ENCODE measurements around the gene ASTL. TPM values are rescaled to one million over a fixed set of nuclear protein-coding genes. Genes with fewer than 3 reads are reported as not detected.

Gene ASTL
- total RNA-seq, 1 donor from 2014 or later = not detected

GRCh38 chr2:96109361-96109680 lies 29.0 kb downstream of the ASTL start:
- no peak for TF ChIP-seq CTCF (IDR thresholded peaks at IDR 0.05; ENCODE audit: insufficient read depth, low read length, poor library complexity, severe bottlenecking)
- Histone ChIP-seq H3K36me3 (ENCODE audit: control insufficient read depth, insufficient read depth, low read length) (no peaks in the 10 kb centered on the region), H3K27me3 (ENCODE audit: control insufficient read depth, insufficient read depth, low read length) (peaks cover 14% of the 10 kb centered on the region), H3K4me3 (ENCODE audit: low read depth, low read length) (no peak overlapping the region)
- no peak for DNase-seq (ENCODE audit: low read depth)

GRCh38 chr2:96108541-96109360 lies 29.6 kb downstream of the ASTL start:
- peaks cover 14% of the 10 kb centered on the region for H3K27me3 ChIP-seq (ENCODE audit: control insufficient read depth, insufficient read depth, low read length)
- H3K36me3 ChIP-seq (ENCODE audit: control insufficient read depth, insufficient read depth, low read length) = no peaks in the 10 kb centered on the region
- no peak for TF ChIP-seq CTCF (IDR thresholded peaks at IDR 0.05; ENCODE audit: insufficient read depth, low read length, poor library complexity, severe bottlenecking)
- no peak for DNase-seq (ENCODE audit: low read depth)
- no peak overlapping the region for H3K4me3 ChIP-seq (ENCODE audit: low read depth, low read length)

- no peak overlapping the region for H3K4me3 ChIP-seq (ENCODE audit: low read depth, low read length)
- peaks cover 14% of the 10 kb centered on the region for H3K27me3 ChIP-seq (ENCODE audit: control insufficient read depth, insufficient read depth, low read length)
- no peak for DNase-seq (ENCODE audit: low read depth)
- TF ChIP-seq CTCF (IDR thresholded peaks at IDR 0.05; ENCODE audit: insufficient read depth, low read length, poor library complexity, severe bottlenecking) = no peak
- H3K36me3 ChIP-seq (ENCODE audit: control insufficient read depth, insufficient read depth, low read length) = no peaks in the 10 kb centered on the region
Measured at GRCh38 chr2:96108151-96108540, 30.2 kb downstream of the ASTL start.

- peaks cover 14% of the 10 kb centered on the region for H3K27me3 ChIP-seq (ENCODE audit: control insufficient read depth, insufficient read depth, low read length)
- H3K36me3 ChIP-seq (ENCODE audit: control insufficient read depth, insufficient read depth, low read length) = no peaks in the 10 kb centered on the region
- H3K4me3 ChIP-seq (ENCODE audit: low read depth, low read length) = no peak overlapping the region
- DNase-seq (ENCODE audit: low read depth) = no peak
- TF ChIP-seq CTCF (IDR thresholded peaks at IDR 0.05; ENCODE audit: insufficient read depth, low read length, poor library complexity, severe bottlenecking) = no peak
Measured at GRCh38 chr2:96107708-96108065, 30.6 kb downstream of the ASTL start.

- peaks cover 14% of the 10 kb centered on the region for H3K27me3 ChIP-seq (ENCODE audit: control insufficient read depth, insufficient read depth, low read length)
- no peaks in the 10 kb centered on the region for H3K36me3 ChIP-seq (ENCODE audit: control insufficient read depth, insufficient read depth, low read length)
- H3K4me3 ChIP-seq (ENCODE audit: low read depth, low read length) = no peak overlapping the region
- no peak for TF ChIP-seq CTCF (IDR thresholded peaks at IDR 0.05; ENCODE audit: insufficient read depth, low read length, poor library complexity, severe bottlenecking)
- no peak for DNase-seq (ENCODE audit: low read depth)
Measured at GRCh38 chr2:96106991-96107707, 31.2 kb downstream of the ASTL start.

Data from kidney epithelial cell (primary cell).